Measurements from ENCODE around the gene CTNND2. TPM values are rescaled to one million over a fixed set of nuclear protein-coding genes. Genes with fewer than 3 reads are reported as not detected.

CTNND2 gene
- total and polyA plus RNA-seq, 9 of the 15 experiments (the other 6 are each of a cell fraction or from before 2014, with no cell fraction given), result 0.03 to 0.35 TPM; not detected in 7

DNA sequence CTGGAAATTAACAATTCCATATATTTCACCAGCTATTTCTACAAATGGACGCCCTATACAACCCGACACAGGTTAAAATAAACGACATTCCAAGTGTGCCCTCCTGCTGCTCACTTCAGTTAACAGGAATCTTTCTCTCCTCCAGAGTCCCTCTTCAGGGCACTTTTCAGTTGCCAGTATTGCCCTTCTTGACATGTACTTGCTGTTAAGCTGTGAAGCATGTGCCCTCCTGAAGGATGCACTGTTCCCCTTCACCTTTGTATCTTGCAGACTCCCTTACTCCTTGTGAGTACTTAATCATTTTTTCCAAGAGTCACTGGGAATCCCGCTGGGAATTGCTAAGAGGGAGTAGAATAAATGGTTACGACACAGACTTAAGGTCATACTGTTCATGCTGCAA lies 364.1 kb downstream of the CTNND2 start (continued):
- no peak for TF ChIP-seq AFF1 (IDR thresholded peaks at IDR 0.05; ENCODE audit: low read depth in 1 of 2, partially characterized antibody in 2 of 2)
- no peak for TF ChIP-seq ID3 (CRISPR knock-in tag; IDR thresholded peaks at IDR 0.05)
- no peak for TF ChIP-seq ID3 (tag; IDR thresholded peaks at IDR 0.05)
- TF ChIP-seq ZBTB11 (CRISPR knock-in tag; IDR thresholded peaks at IDR 0.05), result no peak
- no peak for TF ChIP-seq ELF2 (CRISPR knock-in tag; IDR thresholded peaks at IDR 0.05)

Measured in K562 (cell line).